Stomach (tissue), 4 donors: Measurements from ENCODE around the gene FXR2.

Experiments
- CTCF ChIP-seq, 7 experiments: fragments of 450-650 bp in 4 of 7; fragments of 200-600 bp in 3 of 7; sonication (generic) in 3 of 7; IDR thresholded peaks; one replicate each; pipeline ENCODE4 v1.5.1; 2016 to 2019; ENCODE audit warnings: antibody characterized with exemption in 7 of 7, control low read depth in 2 of 7, mild to moderate bottlenecking in 1 of 7
- EP300 ChIP-seq: sonication (generic); formaldehyde crosslinking; IDR thresholded peaks from one replicate; pipeline ENCODE4 v1.6.1; 2017; ENCODE audit warnings: antibody characterized with exemption
- POLR2A ChIP-seq, 4 donors: fragments of 450-650 bp; IDR thresholded peaks; one replicate each; pipeline ENCODE4 v1.6.1; 2016; ENCODE audit warnings: antibody characterized with exemption in 4 of 4, control low read depth in 2 of 4, mild to moderate bottlenecking in 1 of 4, moderate library complexity in 1 of 4
- POLR2AphosphoS5 ChIP-seq, 3 donors: sonication (generic); formaldehyde crosslinking; IDR thresholded peaks; one replicate each; pipeline ENCODE4 v1.6.1; 2016; ENCODE audit warnings: antibody characterized with exemption in 3 of 3

GRCh38 chr17:7580604-7581575 lies 33.8 kb downstream of the FXR2 start:
- TF ChIP-seq POLR2A (IDR thresholded peaks at IDR 0.05) (no peak), CTCF (IDR thresholded peaks at IDR 0.05) (no peak), POLR2AphosphoS5 (IDR thresholded peaks at IDR 0.05) (no peak), EP300 (no peak)
